GM12878 (cell line): ENCODE measurements around the gene GALT. TPM values are rescaled to one million over a fixed set of nuclear protein-coding genes. Genes with fewer than 3 reads are reported as not detected.
A peak's percentile ranks its signal among the peaks of the same experiment; 100 is the strongest.

Experiments used
- ATAC-seq: fragments of 200-7000 bp; cut with Tn5 transposase; 3 replicates; pipeline ENCODE4 v1.9.1; 2020; ENCODE audit warnings: mild to moderate bottlenecking, moderate library complexity
- BruUV-seq: library from RNA; stranded (reverse); fragments of 400-500 nt; replicated peaks from 2 replicates; lab custom pipeline; 2021; lab: Mats Ljungman, UMichigan
- CTCF ChIA-PET: fragments of 300-600 bp; sonication (Branson Sonifier 250); formaldehyde crosslinking; extraction: SDS; loops from one replicate; lab custom pipeline; 2021; ENCODE audit warnings: inconsistent platforms; lab: Yijun Ruan, JAX
- POLR2A ChIA-PET: fragments of 350-600 bp; formaldehyde crosslinking; extraction: SDS; loops from one replicate; lab custom pipeline; 2021; ENCODE audit warnings: inconsistent platforms; lab: Charles Lee
- RAD21 ChIA-PET: fragments of 300-600 bp; sonication (Branson Sonifier 250); formaldehyde crosslinking; loops from one replicate; lab custom pipeline; 2023; ENCODE audit warnings: antibody characterized with exemption; ENCODE audit not compliant: unreplicated experiment; lab: Charles Lee
- SMC1A ChIA-PET: fragments of 300-600 bp; sonication (Branson Sonifier 250); formaldehyde crosslinking; loops from one replicate; lab custom pipeline; 2023; ENCODE audit not compliant: unreplicated experiment, uncharacterized antibody; lab: Charles Lee
- DNase-seq: peaks from one replicate; pipeline ENCODE4 v3.0.0-alpha.2; 2011; ENCODE audit warnings: low read depth, low spot score
- FAIRE-seq: peaks from 3 replicates; lab custom pipeline; 2011; peaks lifted over from hg19 to GRCh38; lab: Jason Lieb, UNC
- H2AFZ ChIP-seq: 2 replicates; pipeline ENCODE4 v1.6.0; 2011; ENCODE audit warnings: low read depth, low read length, control low read depth; ENCODE audit not compliant: control insufficient read depth
- H3K27ac ChIP-seq: 2 replicates; pipeline ENCODE4 v1.5.1; 2011; ENCODE audit warnings: control low read depth; ENCODE audit not compliant: control insufficient read depth, insufficient read depth
- H3K27me3 ChIP-seq, 2 experiments: replicated peaks in 1 of 2; 2 replicates each; pipeline versions ENCODE4 v1.6.0 to v1.6.1; 2011; ENCODE audit warnings: low read length in 1 of 2; ENCODE audit not compliant: control insufficient read depth in 2 of 2, insufficient read depth in 2 of 2
- H3K36me3 ChIP-seq, 2 experiments: 2 replicates each; pipeline ENCODE4 v1.5.1; 2011; ENCODE audit warnings: low read length in 1 of 2; ENCODE audit not compliant: control insufficient read depth in 2 of 2, insufficient read depth in 2 of 2
- H3K4me1 ChIP-seq: 2 replicates; pipeline ENCODE4 v1.6.1; 2011; ENCODE audit warnings: mild to moderate bottlenecking, low read length, moderate library complexity, mixed read lengths; ENCODE audit not compliant: control insufficient read depth, insufficient read depth
- H3K4me2 ChIP-seq: 2 replicates; pipeline ENCODE4 v1.6.0; 2011; ENCODE audit warnings: control low read depth; ENCODE audit not compliant: control insufficient read depth, insufficient read depth
- H3K4me3 ChIP-seq: fragments of 200-600 bp; sonication (generic); 2 replicates; pipeline ENCODE4 v1.5.1; 2016
- H3K79me2 ChIP-seq: 2 replicates; pipeline ENCODE4 v1.6.0; 2011; ENCODE audit warnings: low read length; ENCODE audit not compliant: control insufficient read depth, insufficient read depth
- H3K9ac ChIP-seq: 2 replicates; pipeline ENCODE4 v1.8.0; 2011; ENCODE audit warnings: low read length, control low read depth, mixed read lengths; ENCODE audit not compliant: control insufficient read depth, insufficient read depth
- H3K9me3 ChIP-seq: replicated peaks from 3 replicates; pipeline ENCODE4 v1.5.1; 2011; ENCODE audit warnings: mild to moderate bottlenecking, low read length; ENCODE audit not compliant: control insufficient read depth, insufficient read depth
- H4K20me1 ChIP-seq: 2 replicates; pipeline ENCODE4 v1.6.0; 2011; ENCODE audit not compliant: control insufficient read depth, insufficient read depth
- BMI1 ChIP-seq: fragments of 450-650 bp; IDR thresholded peaks from 2 replicates; pipeline ENCODE4 v1.6.1; 2016; ENCODE audit warnings: mild to moderate bottlenecking, moderate library complexity, borderline replicate concordance
- MTA2 ChIP-seq: fragments of 450-650 bp; IDR thresholded peaks from 2 replicates; pipeline ENCODE4 v1.6.1; 2016; ENCODE audit warnings: low read depth, mild to moderate bottlenecking, moderate library complexity
- MYB ChIP-seq: fragments of 150-350 bp; IDR thresholded peaks from 2 replicates; pipeline ENCODE4 v1.6.1; 2014; ENCODE audit warnings: mild to moderate bottlenecking, low read depth, low read length, borderline replicate concordance
- MYC ChIP-seq: IDR thresholded peaks from 2 replicates; pipeline ENCODE4 v1.6.1; 2011; ENCODE audit warnings: mild to moderate bottlenecking, low read length, moderate library complexity, inconsistent platforms; ENCODE audit not compliant: insufficient read depth, insufficient replicate concordance, insufficient read length, severe bottlenecking
- NFIC ChIP-seq: IDR thresholded peaks from 2 replicates; pipeline ENCODE4 v1.6.1; 2012; ENCODE audit warnings: low read depth, mild to moderate bottlenecking, inconsistent platforms, low read length, moderate library complexity
- RAD51 ChIP-seq: fragments of 450-650 bp; IDR thresholded peaks from 2 replicates; pipeline ENCODE4 v1.6.1; 2016; ENCODE audit warnings: moderate library complexity, mild to moderate bottlenecking, inconsistent platforms
- RELB ChIP-seq: fragments of 450-650 bp; IDR thresholded peaks from 2 replicates; pipeline ENCODE4 v1.6.1; 2017; ENCODE audit warnings: low read depth, mild to moderate bottlenecking, moderate library complexity
- SMC3 ChIP-seq: IDR thresholded peaks from 2 replicates; pipeline ENCODE4 v1.6.1; 2011; ENCODE audit warnings: low read length, improper control_type of control experiment, borderline replicate concordance
- SUPT20H ChIP-seq: IDR thresholded peaks from 2 replicates; pipeline ENCODE4 v1.6.1; 2011; ENCODE audit warnings: low read depth, mild to moderate bottlenecking, low read length, moderate library complexity, borderline replicate concordance; ENCODE audit not compliant: control insufficient read depth
- TBL1XR1 ChIP-seq: IDR thresholded peaks from 2 replicates; pipeline ENCODE4 v1.6.1; 2012; ENCODE audit warnings: low read depth, low read length, improper control_type of control experiment
- ZNF24 ChIP-seq: fragments of 450-650 bp; IDR thresholded peaks from 2 replicates; pipeline ENCODE4 v1.6.1; 2017; ENCODE audit warnings: antibody characterized with exemption, mild to moderate bottlenecking
- WGBS: methylation state at CpG from one replicate; pipeline ENCODE4 v1.1.6; 2016; ENCODE audit warnings: low lambda C conversion rate; ENCODE audit not compliant: insufficient replicate concordance, insufficient coverage; ENCODE audit errors: missing lambda C conversion rate; 5-methylcytosine and 5-hydroxymethylcytosine counted together
- in situ Hi-C: fragments of 300-500 bp; cut with MboI; formaldehyde crosslinking; loops from 9 replicates; pipeline ENCODE4 v1.14.3; 2018; ENCODE audit warnings: mixed read lengths
- intact Hi-C: fragments of 100-400 bp; cut with micrococcal nuclease; formaldehyde crosslinking; loops from one replicate; pipeline ENCODE4 v1.14.2; 2022; ENCODE audit not compliant: unreplicated experiment
- polyA plus RNA-seq, 11 experiments: library from polyadenylated mRNA; depleted of rRNA in 4 of 11; unstranded in 6 of 11; stranded (reverse) in 5 of 11; fragments of >200 nt; fragmentation: Nextera tagmentation in 4 of 11; fragmentation: Illumina TruSeq in 1 of 11; extraction: Ambion mirVana in 4 of 11; extraction: Trizol in 1 of 11; gene quantifications; 1 replicate in 1 of 11; 2 replicates in 10 of 11; pipeline versions ENCODE4 v1.2.1 to v1.2.3, GENCODE V29; 2011 to 2016; ENCODE audit warnings: inconsistent platforms in 2 of 11, missing spikeins in 2 of 11, low read depth in 1 of 11
- total RNA-seq, 4 experiments: library from RNA; depleted of rRNA in 3 of 4; stranded (reverse); fragments of >200 nt in 3 of 4; fragmentation: Illumina TruSeq in 1 of 4; extraction: Trizol in 1 of 4; gene quantifications; 2 replicates each; pipeline versions ENCODE4 v1.2.1 to v1.2.3, GENCODE V29; 2013 to 2021
- TF ChIP-seq, protein P1 (sequence below): fragments of 450-650 bp; IDR thresholded peaks from 2 replicates; pipeline ENCODE4 v1.6.1; 2016; ENCODE audit warnings: mild to moderate bottlenecking, moderate library complexity, borderline replicate concordance
- TF ChIP-seq, protein P2 (sequence below): fragments of 450-650 bp; IDR thresholded peaks from 2 replicates; pipeline ENCODE4 v1.6.1; 2014; ENCODE audit warnings: mild to moderate bottlenecking
- TF ChIP-seq, protein P3 (sequence below): IDR thresholded peaks from 2 replicates; pipeline ENCODE4 v1.6.1; 2012; ENCODE audit warnings: low read depth, low read length, improper control_type of control experiment

Gene GALT
- total and polyA plus RNA-seq, 10 of the 15 experiments (the other 5 are each of a cell fraction or from before 2014, with no cell fraction given), result 9.3 to 34.1 (median 26.9) TPM

GRCh38 chr9:34684145-34684544 lies 37.7 kb downstream of the GALT start:
- no peaks in the 10 kb centered on the region for H3K36me3 ChIP-seq
- H2AFZ ChIP-seq, result no peak overlapping the region
- H3K9me3 ChIP-seq, result no peaks in the 10 kb centered on the region
- no TSS peak for BruUV-seq
- no peak overlapping the region for H3K27ac ChIP-seq
- no peaks in the 10 kb centered on the region; a peak in 2 of 4 replicates for H3K27me3 ChIP-seq
- SMC1A ChIA-PET, result no interaction called here
- H3K4me3 ChIP-seq, result no peak overlapping the region
- TF ChIP-seq SUPT20H (no peak), BMI1 (no peak), RELB (no peak), RAD51 (no peak), ZNF24 (no peak), NFIC (no peak), MTA2 (no peak), SMC3 (no peak), TBL1XR1 (no peak), MYC (no peak), MYB (no peak)
- TF ChIP-seq, protein P1, sequence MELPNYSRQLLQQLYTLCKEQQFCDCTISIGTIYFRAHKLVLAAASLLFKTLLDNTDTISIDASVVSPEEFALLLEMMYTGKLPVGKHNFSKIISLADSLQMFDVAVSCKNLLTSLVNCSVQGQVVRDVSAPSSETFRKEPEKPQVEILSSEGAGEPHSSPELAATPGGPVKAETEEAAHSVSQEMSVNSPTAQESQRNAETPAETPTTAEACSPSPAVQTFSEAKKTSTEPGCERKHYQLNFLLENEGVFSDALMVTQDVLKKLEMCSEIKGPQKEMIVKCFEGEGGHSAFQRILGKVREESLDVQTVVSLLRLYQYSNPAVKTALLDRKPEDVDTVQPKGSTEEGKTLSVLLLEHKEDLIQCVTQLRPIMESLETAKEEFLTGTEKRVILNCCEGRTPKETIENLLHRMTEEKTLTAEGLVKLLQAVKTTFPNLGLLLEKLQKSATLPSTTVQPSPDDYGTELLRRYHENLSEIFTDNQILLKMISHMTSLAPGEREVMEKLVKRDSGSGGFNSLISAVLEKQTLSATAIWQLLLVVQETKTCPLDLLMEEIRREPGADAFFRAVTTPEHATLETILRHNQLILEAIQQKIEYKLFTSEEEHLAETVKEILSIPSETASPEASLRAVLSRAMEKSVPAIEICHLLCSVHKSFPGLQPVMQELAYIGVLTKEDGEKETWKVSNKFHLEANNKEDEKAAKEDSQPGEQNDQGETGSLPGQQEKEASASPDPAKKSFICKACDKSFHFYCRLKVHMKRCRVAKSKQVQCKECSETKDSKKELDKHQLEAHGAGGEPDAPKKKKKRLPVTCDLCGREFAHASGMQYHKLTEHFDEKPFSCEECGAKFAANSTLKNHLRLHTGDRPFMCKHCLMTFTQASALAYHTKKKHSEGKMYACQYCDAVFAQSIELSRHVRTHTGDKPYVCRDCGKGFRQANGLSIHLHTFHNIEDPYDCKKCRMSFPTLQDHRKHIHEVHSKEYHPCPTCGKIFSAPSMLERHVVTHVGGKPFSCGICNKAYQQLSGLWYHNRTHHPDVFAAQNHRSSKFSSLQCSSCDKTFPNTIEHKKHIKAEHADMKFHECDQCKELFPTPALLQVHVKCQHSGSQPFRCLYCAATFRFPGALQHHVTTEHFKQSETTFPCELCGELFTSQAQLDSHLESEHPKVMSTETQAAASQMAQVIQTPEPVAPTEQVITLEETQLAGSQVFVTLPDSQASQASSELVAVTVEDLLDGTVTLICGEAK, result no peak
- TF ChIP-seq, protein P2, sequence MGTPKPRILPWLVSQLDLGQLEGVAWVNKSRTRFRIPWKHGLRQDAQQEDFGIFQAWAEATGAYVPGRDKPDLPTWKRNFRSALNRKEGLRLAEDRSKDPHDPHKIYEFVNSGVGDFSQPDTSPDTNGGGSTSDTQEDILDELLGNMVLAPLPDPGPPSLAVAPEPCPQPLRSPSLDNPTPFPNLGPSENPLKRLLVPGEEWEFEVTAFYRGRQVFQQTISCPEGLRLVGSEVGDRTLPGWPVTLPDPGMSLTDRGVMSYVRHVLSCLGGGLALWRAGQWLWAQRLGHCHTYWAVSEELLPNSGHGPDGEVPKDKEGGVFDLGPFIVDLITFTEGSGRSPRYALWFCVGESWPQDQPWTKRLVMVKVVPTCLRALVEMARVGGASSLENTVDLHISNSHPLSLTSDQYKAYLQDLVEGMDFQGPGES, result no peak
- TF ChIP-seq, protein P3, sequence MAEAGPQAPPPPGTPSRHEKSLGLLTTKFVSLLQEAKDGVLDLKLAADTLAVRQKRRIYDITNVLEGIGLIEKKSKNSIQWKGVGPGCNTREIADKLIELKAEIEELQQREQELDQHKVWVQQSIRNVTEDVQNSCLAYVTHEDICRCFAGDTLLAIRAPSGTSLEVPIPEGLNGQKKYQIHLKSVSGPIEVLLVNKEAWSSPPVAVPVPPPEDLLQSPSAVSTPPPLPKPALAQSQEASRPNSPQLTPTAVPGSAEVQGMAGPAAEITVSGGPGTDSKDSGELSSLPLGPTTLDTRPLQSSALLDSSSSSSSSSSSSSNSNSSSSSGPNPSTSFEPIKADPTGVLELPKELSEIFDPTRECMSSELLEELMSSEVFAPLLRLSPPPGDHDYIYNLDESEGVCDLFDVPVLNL, result no peak
- TF ChIP-seq, all 136 proteins: peak for 0
- ChIA-PET POLR2A (no interaction called here), CTCF (interaction anchor here (1.5 kb wide), 1 partner anchor 18 kb away, joined by 3 read pairs; no protein-coding TSS in a partner anchor), RAD21 (no interaction called here)
- intact Hi-C loops, result no loop called here
- H3K9ac ChIP-seq, result no peak overlapping the region
- no peak overlapping the region for H3K4me2 ChIP-seq
- DNase-seq, result no peak
- peaks cover 12% of the 10 kb centered on the region for H3K4me1 ChIP-seq
- peak; percentile 55 for ATAC-seq
- in situ Hi-C loops, result no loop called here
- 5% methylated on average over 4 of the region's 4 CpGs for WGBS
- H3K79me2 ChIP-seq, result no peaks in the 10 kb centered on the region
- no peaks in the 10 kb centered on the region for H4K20me1 ChIP-seq
- FAIRE-seq, result no peak
